ENCODE measurements around the gene WNT7A. TPM values are rescaled to one million over a fixed set of nuclear protein-coding genes. Genes with fewer than 3 reads are reported as not detected.

WNT7A gene
- total and polyA plus RNA-seq, 4 donors: 5.0 to 18.6 (median 12.0) TPM

GRCh38 chr3:13835246-13835645 lies 44.6 kb downstream of the WNT7A start:
- no peak overlapping the region for H3K4me3 ChIP-seq (ENCODE audit: low read depth, low read length)
- peaks cover 22% of the 10 kb centered on the region for H3K4me1 ChIP-seq (ENCODE audit: control insufficient read depth, insufficient read depth, low read length)
- H3K27me3 ChIP-seq (ENCODE audit: control insufficient read depth, insufficient read depth, low read length): no peaks in the 10 kb centered on the region
- H3K27ac ChIP-seq (ENCODE audit: low read depth, low read length): no peak overlapping the region
- H3K36me3 ChIP-seq (ENCODE audit: control insufficient read depth, insufficient read depth, low read length): peaks cover 56% of the 10 kb centered on the region
- no peak for DNase-seq (ENCODE audit: low read depth in 4 of 6, low spot score in 6 of 6)
- WGBS (ENCODE audit: insufficient coverage): 82% methylated on average over 9 of the region's 9 CpGs
- no peaks in the 10 kb centered on the region for H3K9me3 ChIP-seq (ENCODE audit: control insufficient read depth, insufficient read depth, low read length)

GRCh38 chr3:13834258-13835035 lies 45.4 kb downstream of the WNT7A start:
- no peak for DNase-seq (ENCODE audit: low read depth in 4 of 6, low spot score in 6 of 6)
- WGBS (ENCODE audit: insufficient coverage): 79% methylated on average over 14 of the region's 14 CpGs
- H3K4me1 ChIP-seq (ENCODE audit: control insufficient read depth, insufficient read depth, low read length): peaks cover 23% of the 10 kb centered on the region
- no peaks in the 10 kb centered on the region for H3K27me3 ChIP-seq (ENCODE audit: control insufficient read depth, insufficient read depth, low read length)
- H3K36me3 ChIP-seq (ENCODE audit: control insufficient read depth, insufficient read depth, low read length): peaks cover 61% of the 10 kb centered on the region
- no peak overlapping the region for H3K4me3 ChIP-seq (ENCODE audit: low read depth, low read length)
- H3K27ac ChIP-seq (ENCODE audit: low read depth, low read length): no peak overlapping the region
- H3K9me3 ChIP-seq (ENCODE audit: control insufficient read depth, insufficient read depth, low read length): no peaks in the 10 kb centered on the region

GRCh38 chr3:13833506-13834257 lies 46.2 kb downstream of the WNT7A start:
- H3K9me3 ChIP-seq (ENCODE audit: control insufficient read depth, insufficient read depth, low read length): no peaks in the 10 kb centered on the region
- peaks cover 18% of the 10 kb centered on the region for H3K4me1 ChIP-seq (ENCODE audit: control insufficient read depth, insufficient read depth, low read length)
- WGBS (ENCODE audit: insufficient coverage): 87% methylated on average over 7 of the region's 9 CpGs
- DNase-seq (ENCODE audit: low read depth in 4 of 6, low spot score in 6 of 6): no peak
- H3K27me3 ChIP-seq (ENCODE audit: control insufficient read depth, insufficient read depth, low read length): no peaks in the 10 kb centered on the region
- H3K4me3 ChIP-seq (ENCODE audit: low read depth, low read length): no peak overlapping the region
- no peak overlapping the region for H3K27ac ChIP-seq (ENCODE audit: low read depth, low read length)
- peaks cover 65% of the 10 kb centered on the region for H3K36me3 ChIP-seq (ENCODE audit: control insufficient read depth, insufficient read depth, low read length)

- Histone ChIP-seq H3K4me1 (ENCODE audit: control insufficient read depth, insufficient read depth, low read length) (peaks cover 26% of the 10 kb centered on the region), H3K9me3 (ENCODE audit: control insufficient read depth, insufficient read depth, low read length) (no peaks in the 10 kb centered on the region), H3K27ac (ENCODE audit: low read depth, low read length) (no peak overlapping the region), H3K27me3 (ENCODE audit: control insufficient read depth, insufficient read depth, low read length) (no peaks in the 10 kb centered on the region), H3K4me3 (ENCODE audit: low read depth, low read length) (no peak overlapping the region), H3K36me3 (ENCODE audit: control insufficient read depth, insufficient read depth, low read length) (peaks cover 54% of the 10 kb centered on the region)
- no peak for DNase-seq (ENCODE audit: low read depth in 4 of 6, low spot score in 6 of 6)
Observed at GRCh38 chr3:13832130-13832529, 47.7 kb downstream of the WNT7A start.

- Histone ChIP-seq H3K27ac (ENCODE audit: low read depth, low read length) (no peak overlapping the region), H3K4me1 (ENCODE audit: control insufficient read depth, insufficient read depth, low read length) (peaks cover 26% of the 10 kb centered on the region), H3K4me3 (ENCODE audit: low read depth, low read length) (no peak overlapping the region), H3K9me3 (ENCODE audit: control insufficient read depth, insufficient read depth, low read length) (no peaks in the 10 kb centered on the region), H3K36me3 (ENCODE audit: control insufficient read depth, insufficient read depth, low read length) (peaks cover 48% of the 10 kb centered on the region), H3K27me3 (ENCODE audit: control insufficient read depth, insufficient read depth, low read length) (no peaks in the 10 kb centered on the region)
- no peak for DNase-seq (ENCODE audit: low read depth in 4 of 6, low spot score in 6 of 6)
- 78% methylated on average over 8 of the region's 8 CpGs for WGBS (ENCODE audit: insufficient coverage)
Observed at GRCh38 chr3:13831386-13831996, 48.4 kb downstream of the WNT7A start.

- Histone ChIP-seq H3K27me3 (ENCODE audit: control insufficient read depth, insufficient read depth, low read length) (no peaks in the 10 kb centered on the region), H3K9me3 (ENCODE audit: control insufficient read depth, insufficient read depth, low read length) (no peaks in the 10 kb centered on the region), H3K4me1 (ENCODE audit: control insufficient read depth, insufficient read depth, low read length) (peaks cover 35% of the 10 kb centered on the region), H3K4me3 (ENCODE audit: low read depth, low read length) (no peak overlapping the region), H3K36me3 (ENCODE audit: control insufficient read depth, insufficient read depth, low read length) (peaks cover 38% of the 10 kb centered on the region), H3K27ac (ENCODE audit: low read depth, low read length) (no peak overlapping the region)
- no peak for DNase-seq (ENCODE audit: low read depth in 4 of 6, low spot score in 6 of 6)
- WGBS (ENCODE audit: insufficient coverage): 93% methylated on average over 7 of the region's 11 CpGs
Observed at GRCh38 chr3:13829311-13829710, 50.6 kb downstream of the WNT7A start.

GRCh38 chr3:13828501-13829265 lies 51.2 kb downstream of the WNT7A start:
- no peaks in the 10 kb centered on the region for H3K27me3 ChIP-seq (ENCODE audit: control insufficient read depth, insufficient read depth, low read length)
- H3K4me3 ChIP-seq (ENCODE audit: low read depth, low read length): no peak overlapping the region
- H3K9me3 ChIP-seq (ENCODE audit: control insufficient read depth, insufficient read depth, low read length): no peaks in the 10 kb centered on the region
- 89% methylated on average over 6 of the region's 9 CpGs for WGBS (ENCODE audit: insufficient coverage)
- DNase-seq (ENCODE audit: low read depth in 4 of 6, low spot score in 6 of 6): no peak
- peaks cover 36% of the 10 kb centered on the region for H3K36me3 ChIP-seq (ENCODE audit: control insufficient read depth, insufficient read depth, low read length)
- H3K4me1 ChIP-seq (ENCODE audit: control insufficient read depth, insufficient read depth, low read length): peaks cover 37% of the 10 kb centered on the region
- no peak overlapping the region for H3K27ac ChIP-seq (ENCODE audit: low read depth, low read length)

- peaks cover 47% of the 10 kb centered on the region for H3K4me1 ChIP-seq (ENCODE audit: control insufficient read depth, insufficient read depth, low read length)
- 89% methylated on average over 7 of the region's 7 CpGs for WGBS (ENCODE audit: insufficient coverage)
- DNase-seq (ENCODE audit: low read depth in 4 of 6, low spot score in 6 of 6): no peak
Observed at GRCh38 chr3:13827699-13828098, 52.2 kb downstream of the WNT7A start.

GRCh38 chr3:13827256-13827655 lies 52.6 kb downstream of the WNT7A start:
- Histone ChIP-seq H3K4me1 (ENCODE audit: control insufficient read depth, insufficient read depth, low read length) (peaks cover 49% of the 10 kb centered on the region), H3K27me3 (ENCODE audit: control insufficient read depth, insufficient read depth, low read length) (no peaks in the 10 kb centered on the region), H3K36me3 (ENCODE audit: control insufficient read depth, insufficient read depth, low read length) (peaks cover 26% of the 10 kb centered on the region), H3K9me3 (ENCODE audit: control insufficient read depth, insufficient read depth, low read length) (no peaks in the 10 kb centered on the region), H3K27ac (ENCODE audit: low read depth, low read length) (no peak overlapping the region), H3K4me3 (ENCODE audit: low read depth, low read length) (no peak overlapping the region)
- DNase-seq (ENCODE audit: low read depth in 4 of 6, low spot score in 6 of 6): no peak
- 77% methylated on average over 2 of the region's 3 CpGs for WGBS (ENCODE audit: insufficient coverage)

More at GRCh38 chr3:13827699-13828098, 52.2 kb downstream of the WNT7A start:
- Histone ChIP-seq H3K27me3 (ENCODE audit: control insufficient read depth, insufficient read depth, low read length) (no peaks in the 10 kb centered on the region), H3K27ac (ENCODE audit: low read depth, low read length) (no peak overlapping the region), H3K36me3 (ENCODE audit: control insufficient read depth, insufficient read depth, low read length) (peaks cover 27% of the 10 kb centered on the region), H3K9me3 (ENCODE audit: control insufficient read depth, insufficient read depth, low read length) (no peaks in the 10 kb centered on the region), H3K4me3 (ENCODE audit: low read depth, low read length) (no peak overlapping the region)

Data from spinal cord (tissue), 10 donors.